Measurements from ENCODE around the gene DNASE2.

Gene DNASE2

DNA sequence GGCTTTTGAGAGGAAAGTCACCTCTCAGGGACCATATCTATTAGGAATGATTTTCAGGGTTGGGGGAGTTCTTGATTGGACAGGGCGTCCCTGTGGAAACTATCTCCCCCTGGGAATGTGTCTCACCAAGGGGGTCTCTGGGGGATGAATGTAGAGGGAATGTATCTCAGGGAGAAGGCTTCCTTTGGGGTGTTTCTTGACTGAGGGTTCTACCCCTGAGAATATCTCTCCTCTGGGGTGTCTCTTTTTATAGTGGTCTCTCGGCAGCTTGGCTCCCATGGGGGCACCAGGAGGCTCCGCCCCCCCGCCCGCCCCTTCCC lies 47.9 kb downstream of the DNASE2 start:
- no peak for DNase-seq

DNA sequence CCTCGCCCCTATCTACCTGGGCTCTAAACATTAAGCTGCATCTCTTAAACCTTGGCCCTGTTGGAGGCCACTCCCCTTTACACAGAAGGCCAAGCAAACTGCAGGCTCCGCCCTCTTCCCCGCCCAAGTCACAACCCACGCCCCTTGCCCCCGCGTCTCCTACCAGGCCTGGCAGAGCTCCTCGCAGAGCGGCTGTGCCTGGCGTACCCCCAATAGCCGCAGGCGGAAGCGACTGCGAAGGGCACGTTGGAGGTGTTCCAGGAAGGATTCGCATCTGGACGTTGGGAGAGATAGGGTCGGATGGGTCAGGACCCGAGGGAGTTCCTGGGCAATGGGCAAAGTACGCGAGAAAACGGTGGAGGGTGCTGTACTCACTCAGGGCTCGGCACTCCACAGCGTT lies 52.8 kb downstream of the DNASE2 start:
- no peak for DNase-seq

DNA sequence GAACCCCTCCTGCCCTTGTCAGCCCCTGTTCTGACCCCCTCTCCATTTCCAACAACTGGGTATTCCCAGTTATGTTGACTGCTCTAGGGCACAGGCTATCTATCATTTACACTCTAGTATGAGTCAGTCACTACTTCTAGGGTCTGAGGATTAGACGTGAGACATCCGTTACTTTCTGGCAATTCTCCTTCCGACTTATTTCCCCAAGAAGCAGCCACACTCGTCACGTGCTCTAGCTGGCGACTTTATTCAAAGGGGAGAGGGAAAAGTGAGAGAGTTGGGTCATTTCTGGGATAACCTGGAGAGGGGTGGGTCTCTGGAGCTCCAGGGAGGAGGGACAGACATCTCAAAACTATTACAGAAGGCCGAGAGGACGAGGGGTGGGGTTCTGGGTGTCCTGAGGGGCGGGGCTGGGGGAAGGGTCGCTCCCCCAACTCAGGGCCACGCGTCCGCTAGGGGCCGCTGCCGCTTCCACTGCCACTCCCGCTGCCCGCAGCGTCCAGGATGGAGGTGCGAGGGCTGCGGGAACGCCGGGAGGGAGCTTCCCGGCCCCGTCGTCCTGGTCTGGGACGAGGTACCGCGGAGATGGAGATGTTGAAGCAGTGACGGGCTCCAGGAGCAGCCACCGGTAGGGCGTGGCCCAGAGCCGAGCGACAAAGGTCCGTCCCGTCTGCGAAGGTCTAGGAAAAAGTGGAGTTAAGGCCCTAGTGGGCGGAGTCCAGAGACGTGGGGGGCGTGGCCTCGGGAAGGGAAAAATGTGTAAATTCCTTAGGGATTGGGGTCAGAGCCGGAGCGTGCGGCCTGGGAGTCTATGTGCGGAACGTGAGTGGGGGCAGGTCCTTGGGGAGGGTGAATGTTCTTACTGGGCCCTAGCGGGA lies 55.8 kb downstream of the DNASE2 start:
- no peak for DNase-seq
